ENCODE data around the gene OR4F16. TPM values are rescaled to one million over a fixed set of nuclear protein-coding genes. Genes with fewer than 3 reads are reported as not detected.
"Not testable (repeated sequence)": the region's sequence is repeated elsewhere in the genome, so short reads cannot be mapped to it uniquely, and the experiment has no call there.

OR4F16 gene
- total RNA-seq (2014; rRNA removed; shearing (Covaris generic)) (0.15 TPM in 1 of 2 replicates, not detected in the other), total RNA-seq (2022) (not detected in 2 replicates), Bru-seq, nascent RNA (not detected), BruChase-seq, experiment 1, labeled RNA remaining after a 6-hour chase (not detected), BruChase-seq, experiment 2, labeled RNA remaining after a 2-hour chase (not detected)
- long read RNA-seq = 0 reads

GRCh38 chr1:686554-686953 is at the start of gene OR4F16:
TSS of gene OR4F16 (minus strand) at chr1:686654. CDS start at chr1:686654, 0 bp downstream.
- POLR2A ChIA-PET; H3K79me2 ChIP-seq (ENCODE audit: insufficient read depth, low read depth, low read length); H3K4me2 ChIP-seq (ENCODE audit: low read length); H3K9me3 ChIP-seq (ENCODE audit: low read length); H2AFZ ChIP-seq (ENCODE audit: low read length); H3K4me1 ChIP-seq (ENCODE audit: insufficient read depth, low read length, poor library complexity, severe bottlenecking); H3K9me2 ChIP-seq (ENCODE audit: insufficient read depth, low read length); H3K27ac ChIP-seq (ENCODE audit: low read depth, low read length, poor library complexity, severe bottlenecking); BruUV-seq (replicated peaks); H4K20me1 ChIP-seq (ENCODE audit: insufficient read depth, low read length); CTCF ChIA-PET (ENCODE audit: unreplicated experiment); H3K36me3 ChIP-seq (ENCODE audit: insufficient read depth, low read length); DNase-seq (ENCODE audit: low spot score); H3K4me3 ChIP-seq (ENCODE audit: low read depth, low read length, poor library complexity, severe bottlenecking); intact Hi-C loops (cut with micrococcal nuclease; ENCODE audit: unreplicated experiment): not testable (repeated sequence)

- intact Hi-C loops (cut with micrococcal nuclease; ENCODE audit: unreplicated experiment); H4K20me1 ChIP-seq (ENCODE audit: insufficient read depth, low read length); H3K9me2 ChIP-seq (ENCODE audit: insufficient read depth, low read length); H3K4me1 ChIP-seq (ENCODE audit: insufficient read depth, low read length, poor library complexity, severe bottlenecking); H3K36me3 ChIP-seq (ENCODE audit: insufficient read depth, low read length); POLR2A ChIA-PET; H3K79me2 ChIP-seq (ENCODE audit: insufficient read depth, low read depth, low read length); H3K27ac ChIP-seq (ENCODE audit: low read depth, low read length, poor library complexity, severe bottlenecking); DNase-seq (ENCODE audit: low spot score); H3K9me3 ChIP-seq (ENCODE audit: low read length); BruUV-seq (replicated peaks); H3K4me2 ChIP-seq (ENCODE audit: low read length); CTCF ChIA-PET (ENCODE audit: unreplicated experiment); H2AFZ ChIP-seq (ENCODE audit: low read length); H3K4me3 ChIP-seq (ENCODE audit: low read depth, low read length, poor library complexity, severe bottlenecking): not testable (repeated sequence)
Observed at GRCh38 chr1:733649-734048, 47.2 kb upstream of the OR4F16 start.

GRCh38 chr1:727040-727439 is 40.6 kb upstream of the OR4F16 start:
- not testable (repeated sequence) for BruUV-seq (replicated peaks); H3K79me2 ChIP-seq (ENCODE audit: insufficient read depth, low read depth, low read length)

More at GRCh38 chr1:727040-727439, 40.6 kb upstream of the OR4F16 start:
- H3K4me2 ChIP-seq (ENCODE audit: low read length); H3K9me2 ChIP-seq (ENCODE audit: insufficient read depth, low read length); H3K4me3 ChIP-seq (ENCODE audit: low read depth, low read length, poor library complexity, severe bottlenecking); H3K4me1 ChIP-seq (ENCODE audit: insufficient read depth, low read length, poor library complexity, severe bottlenecking); POLR2A ChIA-PET; H3K9me3 ChIP-seq (ENCODE audit: low read length); H4K20me1 ChIP-seq (ENCODE audit: insufficient read depth, low read length); H2AFZ ChIP-seq (ENCODE audit: low read length); H3K27ac ChIP-seq (ENCODE audit: low read depth, low read length, poor library complexity, severe bottlenecking); intact Hi-C loops (cut with micrococcal nuclease; ENCODE audit: unreplicated experiment); CTCF ChIA-PET (ENCODE audit: unreplicated experiment); H3K36me3 ChIP-seq (ENCODE audit: insufficient read depth, low read length); DNase-seq (ENCODE audit: low spot score): not testable (repeated sequence)

Other genes with a start within 250 kb of the OR4F16 start
- 0.15 TPM in 1 of 2 replicates, not detected in the other for gene OR4F29, start 235.0 kb downstream of the OR4F16 start, total RNA-seq (2014; rRNA removed; shearing (Covaris generic))
- gene OR4F29, start 235.0 kb downstream of the OR4F16 start, total RNA-seq (2022) = not detected in 2 replicates
- 0.06 TPM in 1 of 2 replicates, not detected in the other for gene SAMD11, start 237.3 kb upstream of the OR4F16 start, total RNA-seq (2014; rRNA removed; shearing (Covaris generic))
- gene SAMD11, start 237.3 kb upstream of the OR4F16 start, total RNA-seq (2022) = not detected in 2 replicates

Measured in OCI-LY7 (cell line).